Activated naive CD4-positive, alpha-beta T cell treated with anti-CD3 and anti-CD28 coated beads, Interleukin-2, amount 10 ng/mL, durations not matched to agents 7 days and 5 days (primary cell): ENCODE measurements around the gene PRR18.

Source experiments
- CTCF ChIA-PET: fragments of 350-600 bp; sonication (Branson Sonifier 250); formaldehyde crosslinking; loops from one replicate; lab custom pipeline; 2021; ENCODE audit warnings: antibody characterized with exemption; lab: Charles Lee
- DNase-seq: peaks from one replicate; pipeline ENCODE4 v3.0.0-alpha.2; 2020
- H3K27ac Mint-ChIP-seq: one replicate; pipeline ENCODE4 v1.8.0; 2021; ENCODE audit warnings: mild to moderate bottlenecking, moderate library complexity, mixed read lengths
- H3K27me3 Mint-ChIP-seq: one replicate; pipeline ENCODE4 v1.8.0; 2021; ENCODE audit warnings: mild to moderate bottlenecking, mixed read lengths
- H3K36me3 Mint-ChIP-seq: one replicate; pipeline ENCODE4 v1.8.0; 2021; ENCODE audit warnings: mixed read lengths
- H3K4me1 Mint-ChIP-seq: one replicate; pipeline ENCODE4 v1.8.0; 2021; ENCODE audit warnings: mixed read lengths
- H3K4me3 Mint-ChIP-seq: one replicate; pipeline ENCODE4 v1.8.0; 2021; ENCODE audit warnings: mild to moderate bottlenecking, moderate library complexity, mixed read lengths
- H3K9me3 Mint-ChIP-seq: one replicate; pipeline ENCODE4 v1.8.0; 2021; ENCODE audit warnings: mixed read lengths

Gene PRR18

DNA sequence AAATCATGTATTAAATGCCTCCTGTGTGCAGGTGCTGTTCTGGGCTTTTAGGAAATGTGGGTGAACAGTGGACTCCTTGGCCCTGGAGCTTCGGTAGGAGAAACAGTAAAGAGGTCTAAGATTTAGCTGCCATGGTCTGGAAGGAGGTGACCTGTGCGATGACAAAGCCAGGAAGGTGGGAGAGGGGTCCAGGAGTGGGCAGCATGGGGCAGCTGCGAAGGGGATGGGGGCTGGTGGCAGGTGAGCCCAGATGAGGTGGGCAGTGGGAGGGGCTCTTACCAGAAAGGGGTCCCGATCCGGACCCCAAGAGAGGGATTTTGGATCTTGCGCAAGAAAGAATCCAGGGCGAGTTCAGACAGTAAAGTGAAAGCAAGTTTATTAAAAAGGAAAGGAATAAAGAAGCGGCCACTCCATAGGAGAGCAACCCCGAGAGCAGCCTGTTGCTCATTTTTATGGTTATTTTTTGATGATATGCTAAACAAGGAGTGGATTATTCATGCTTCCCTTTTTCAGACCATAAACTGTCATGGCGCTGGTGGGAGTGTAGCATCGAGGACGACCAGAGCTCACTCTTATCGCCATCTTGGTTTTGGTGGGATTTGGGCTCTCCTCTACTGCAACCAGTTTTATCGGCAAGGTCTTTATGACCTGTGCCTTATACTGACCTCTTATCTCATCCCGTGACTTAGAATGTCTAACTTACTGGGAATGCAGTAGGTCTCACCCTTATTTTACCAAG is 38.7 kb downstream of the PRR18 start:
- no peaks in the 10 kb centered on the region for H3K9me3 Mint-ChIP-seq
- no peak overlapping the region for H3K4me3 Mint-ChIP-seq
- H3K27ac Mint-ChIP-seq = no peak overlapping the region
- no peaks in the 10 kb centered on the region for H3K4me1 Mint-ChIP-seq
- peaks cover 25% of the 10 kb centered on the region for H3K27me3 Mint-ChIP-seq
- no peaks in the 10 kb centered on the region for H3K36me3 Mint-ChIP-seq
- DNase-seq = no peak
- CTCF ChIA-PET = interaction anchor here (1.0 kb wide), 1 partner anchor 132 kb away, joined by 5 read pairs; no protein-coding TSS in a partner anchor

DNA sequence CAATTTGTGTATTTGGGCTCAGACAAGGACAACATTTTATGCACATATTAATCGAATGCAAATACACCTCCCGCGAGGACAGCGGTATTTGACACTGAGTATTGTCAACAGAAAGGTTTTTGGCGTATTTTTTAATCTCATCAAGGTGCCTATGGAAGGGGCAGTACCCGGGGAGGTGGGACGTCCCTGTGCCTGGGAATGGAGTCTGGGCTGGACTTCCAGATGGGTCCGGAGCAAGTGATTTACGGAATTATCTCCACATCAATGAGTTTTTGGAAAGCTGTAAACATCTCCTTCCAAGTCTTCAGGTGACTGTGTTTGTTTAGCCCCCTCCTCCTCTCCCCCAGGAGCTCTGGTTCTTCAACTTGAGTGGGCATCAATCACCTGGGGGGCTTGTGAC is 39.8 kb downstream of the PRR18 start:
- H3K9me3 Mint-ChIP-seq = no peaks in the 10 kb centered on the region
- H3K4me1 Mint-ChIP-seq = no peaks in the 10 kb centered on the region
- CTCF ChIA-PET = interaction anchor here (1.0 kb wide), 1 partner anchor 133 kb away, joined by 5 read pairs; no protein-coding TSS in a partner anchor
- H3K27ac Mint-ChIP-seq = no peak overlapping the region
- no peak overlapping the region for H3K4me3 Mint-ChIP-seq
- DNase-seq = no peak
- H3K36me3 Mint-ChIP-seq = no peaks in the 10 kb centered on the region
- H3K27me3 Mint-ChIP-seq = peaks cover 29% of the 10 kb centered on the region

DNA sequence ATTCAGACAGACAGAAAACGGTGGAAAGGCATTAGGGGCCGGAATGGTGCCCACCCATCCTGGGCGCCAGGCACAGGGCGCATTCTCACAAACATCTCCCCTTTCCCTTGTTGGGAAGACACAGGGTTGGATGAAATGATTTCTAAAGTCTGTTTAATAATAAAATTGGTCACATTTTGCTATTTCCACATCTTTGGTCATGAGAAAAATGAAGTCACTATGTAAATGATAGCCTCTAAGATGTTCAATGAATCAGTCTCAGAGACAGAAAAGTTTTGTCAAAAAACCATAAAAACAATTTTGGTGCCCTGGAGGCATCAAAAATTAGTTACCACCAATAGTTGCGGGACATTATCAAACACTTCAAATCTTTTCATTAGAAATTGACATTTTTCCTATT is 40.7 kb downstream of the PRR18 start:
- no peak overlapping the region for H3K4me3 Mint-ChIP-seq
- no peak for DNase-seq
- H3K9me3 Mint-ChIP-seq = no peaks in the 10 kb centered on the region
- H3K4me1 Mint-ChIP-seq = no peaks in the 10 kb centered on the region
- CTCF ChIA-PET = no interaction called here
- H3K36me3 Mint-ChIP-seq = no peaks in the 10 kb centered on the region
- no peak overlapping the region for H3K27ac Mint-ChIP-seq
- H3K27me3 Mint-ChIP-seq = peaks cover 29% of the 10 kb centered on the region

DNA sequence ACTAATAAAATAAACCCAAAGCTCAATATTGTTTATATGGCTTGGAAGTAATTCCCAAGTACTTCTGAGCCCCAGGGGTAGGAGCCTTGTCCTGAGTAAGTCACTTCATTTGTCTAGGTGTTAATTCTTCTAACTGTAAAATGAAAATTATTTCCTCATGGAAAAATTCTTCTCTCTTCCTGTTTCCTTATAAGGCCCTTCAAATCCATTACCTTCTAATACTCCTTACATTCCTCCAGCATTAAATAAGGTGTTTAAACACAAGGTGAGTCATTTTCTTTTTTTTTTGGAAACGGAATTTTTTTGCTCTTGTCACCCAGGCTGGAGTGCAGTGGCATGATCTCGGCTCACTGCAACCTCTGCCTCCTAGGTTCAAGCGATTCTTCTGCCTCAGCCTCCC is 41.9 kb downstream of the PRR18 start:
- no peak for DNase-seq
- Mint-ChIP-seq H3K9me3 (no peaks in the 10 kb centered on the region), H3K4me1 (no peaks in the 10 kb centered on the region), H3K36me3 (no peaks in the 10 kb centered on the region), H3K27ac (no peak overlapping the region), H3K4me3 (no peak overlapping the region), H3K27me3 (peaks cover 20% of the 10 kb centered on the region)
- CTCF ChIA-PET = no interaction called here

DNA sequence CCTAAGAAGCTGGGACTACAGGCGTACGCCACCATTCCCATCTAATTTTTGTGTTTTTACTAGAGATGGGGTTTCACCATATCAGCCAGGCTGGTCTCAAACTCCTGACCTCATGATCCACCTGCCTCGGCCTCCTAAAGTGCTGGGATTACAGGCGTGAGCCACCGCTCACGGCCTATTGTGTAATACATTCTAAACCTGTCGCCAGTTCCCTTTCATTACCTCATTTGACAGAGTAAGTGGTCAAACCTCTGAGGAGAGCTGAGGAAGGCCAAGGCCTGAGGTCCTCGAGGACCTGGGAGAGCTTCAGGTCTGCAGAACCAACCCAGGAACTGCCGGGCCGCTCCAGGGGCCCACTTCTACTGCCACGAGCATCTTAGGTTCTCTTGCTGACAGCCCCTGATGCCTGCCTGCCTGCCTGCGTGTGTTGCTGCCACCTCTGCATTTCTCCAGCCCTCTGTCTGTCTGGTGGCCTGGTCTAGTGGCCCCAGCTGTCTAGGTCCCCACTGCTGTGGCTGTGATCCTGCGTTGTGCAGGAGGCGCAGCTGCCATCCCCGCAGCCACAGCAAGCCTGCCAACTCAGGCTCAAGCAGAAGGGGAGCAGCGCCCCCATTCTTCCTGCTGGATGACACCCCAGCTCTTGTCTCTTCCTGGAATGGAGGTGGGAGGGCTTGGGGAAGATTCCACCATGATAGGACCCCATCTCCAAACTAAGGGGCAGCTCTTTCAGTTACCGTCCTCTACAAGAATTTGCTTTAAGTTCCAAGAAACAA is 45.3 kb downstream of the PRR18 start:
- Mint-ChIP-seq H3K27me3 (peaks cover 22% of the 10 kb centered on the region), H3K4me1 (peaks cover 29% of the 10 kb centered on the region), H3K9me3 (no peaks in the 10 kb centered on the region), H3K36me3 (peaks cover 2% of the 10 kb centered on the region), H3K27ac (no peak overlapping the region), H3K4me3 (no peak overlapping the region)
- CTCF ChIA-PET = no interaction called here
- no peak for DNase-seq

DNA sequence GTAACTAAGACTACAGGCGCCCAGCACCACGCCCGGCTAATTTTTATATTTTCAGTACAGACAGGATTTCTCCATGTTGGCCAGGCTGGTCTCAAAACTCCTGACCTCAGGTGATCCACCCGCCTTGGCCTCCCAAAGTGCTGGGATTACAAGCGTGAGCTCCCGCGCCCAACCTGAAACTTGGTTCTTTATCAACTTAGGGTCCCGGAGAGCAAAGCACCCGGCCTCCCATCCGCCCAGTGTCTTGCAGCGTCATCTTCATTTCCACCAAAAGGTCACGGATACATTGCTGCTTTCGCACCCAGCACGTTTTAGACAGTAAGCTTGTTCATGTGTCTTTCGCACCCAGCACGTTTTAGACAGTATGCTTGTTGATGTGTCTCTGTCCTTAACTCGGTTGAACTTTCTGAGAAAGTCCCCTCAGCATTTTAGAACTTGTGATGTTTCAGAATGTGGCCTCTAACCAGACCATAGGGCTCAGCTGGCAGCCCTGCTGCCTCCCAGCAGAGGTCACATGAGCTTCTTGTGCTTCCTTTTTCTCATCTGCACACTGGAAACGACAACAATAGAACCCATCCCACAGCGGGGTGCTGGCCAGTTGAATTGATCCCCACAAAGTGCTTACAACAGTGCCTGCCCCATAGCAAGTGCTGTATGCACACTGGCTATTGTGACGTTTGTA is 48.8 kb downstream of the PRR18 start:
- CTCF ChIA-PET = interaction anchor here (0.7 to 2.4 kb wide), 5 partner anchors 17 to 367 kb away, joined by 3 to 10 read pairs (median 4); no protein-coding TSS in a partner anchor
- Mint-ChIP-seq H3K4me1 (peaks cover 45% of the 10 kb centered on the region), H3K4me3 (peak overlapping the region; percentile 48), H3K9me3 (no peaks in the 10 kb centered on the region), H3K27ac (peak overlapping the region; percentile 94), H3K36me3 (peaks cover 2% of the 10 kb centered on the region), H3K27me3 (peaks cover 52% of the 10 kb centered on the region)
- no peak for DNase-seq

DNA sequence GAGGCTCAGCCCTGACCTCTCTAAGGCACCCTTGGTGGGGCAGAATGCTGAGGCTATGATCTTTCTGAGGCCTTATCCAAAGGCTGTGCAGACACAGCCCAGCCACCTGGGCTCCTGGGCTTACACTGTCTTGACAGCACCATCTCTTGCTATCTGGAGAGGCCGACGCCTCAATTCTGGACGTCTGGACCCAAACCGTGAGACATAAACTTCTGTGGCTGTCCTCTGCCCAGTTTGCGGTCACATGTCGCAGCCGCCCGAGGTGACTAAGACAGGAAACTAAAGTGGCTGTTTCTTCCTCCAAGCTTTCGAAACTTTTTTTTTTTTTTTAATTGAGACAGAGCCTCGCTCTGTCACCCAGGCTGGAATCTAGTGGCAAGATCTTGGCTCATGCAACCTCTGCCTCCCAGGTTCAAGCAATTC is 49.3 kb downstream of the PRR18 start:
- H3K4me3 Mint-ChIP-seq = peak overlapping the region; percentile 48
- H3K4me1 Mint-ChIP-seq = peaks cover 50% of the 10 kb centered on the region
- H3K27ac Mint-ChIP-seq = peak overlapping the region; percentile 94
- peaks cover 57% of the 10 kb centered on the region for H3K27me3 Mint-ChIP-seq
- H3K36me3 Mint-ChIP-seq = peaks cover 2% of the 10 kb centered on the region
- CTCF ChIA-PET = interaction anchor here (0.7 to 2.4 kb wide), 4 partner anchors 18 to 368 kb away, joined by 3 to 10 read pairs (median 7); no protein-coding TSS in a partner anchor
- H3K9me3 Mint-ChIP-seq = no peaks in the 10 kb centered on the region
- peak; percentile 64 for DNase-seq

DNA sequence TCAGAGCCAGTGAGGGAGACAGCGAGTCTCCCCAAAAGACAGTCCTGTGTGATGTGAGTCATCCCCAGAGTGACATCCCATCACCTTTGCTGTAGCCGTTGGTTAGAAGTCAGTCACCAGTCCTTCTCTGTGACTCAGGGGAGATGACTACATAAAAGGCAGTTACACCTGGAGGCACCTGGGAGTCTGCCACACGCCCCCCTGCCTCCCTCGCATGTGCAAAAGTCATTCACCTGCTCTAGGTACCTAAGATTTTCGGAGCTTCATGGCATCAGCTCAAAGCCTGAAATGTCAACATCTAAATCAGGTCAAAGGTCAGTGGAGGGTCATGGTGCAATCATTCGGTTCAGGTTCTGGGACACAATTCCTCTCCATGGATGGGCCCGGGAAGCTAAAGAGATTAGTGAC is 50.3 kb downstream of the PRR18 start:
- H3K27me3 Mint-ChIP-seq = peaks cover 63% of the 10 kb centered on the region
- H3K4me3 Mint-ChIP-seq = no peak overlapping the region
- CTCF ChIA-PET = interaction anchor here (2.4 kb wide), 1 partner anchor 19 kb away, joined by 10 read pairs; no protein-coding TSS in a partner anchor
- no peaks in the 10 kb centered on the region for H3K9me3 Mint-ChIP-seq
- DNase-seq = peak; percentile 42
- H3K36me3 Mint-ChIP-seq = peaks cover 2% of the 10 kb centered on the region
- peaks cover 52% of the 10 kb centered on the region for H3K4me1 Mint-ChIP-seq
- no peak overlapping the region for H3K27ac Mint-ChIP-seq
